GM12878 (cell line): ENCODE data around the gene PCIF1. TPM values are rescaled to one million over a fixed set of nuclear protein-coding genes. Genes with fewer than 3 reads are reported as not detected.

ENCODE experiments used
- ATAC-seq: fragments of 200-7000 bp; cut with Tn5 transposase; 3 replicates; pipeline ENCODE4 v1.9.1; 2020; ENCODE audit warnings: mild to moderate bottlenecking, moderate library complexity
- BruUV-seq: library from RNA; stranded (reverse); fragments of 400-500 nt; replicated peaks from 2 replicates; lab custom pipeline; 2021; lab: Mats Ljungman, UMichigan
- CTCF ChIA-PET: fragments of 300-600 bp; sonication (Branson Sonifier 250); formaldehyde crosslinking; extraction: SDS; loops from one replicate; lab custom pipeline; 2021; ENCODE audit warnings: inconsistent platforms; lab: Yijun Ruan, JAX
- POLR2A ChIA-PET: fragments of 350-600 bp; formaldehyde crosslinking; extraction: SDS; loops from one replicate; lab custom pipeline; 2021; ENCODE audit warnings: inconsistent platforms; lab: Charles Lee
- RAD21 ChIA-PET: fragments of 300-600 bp; sonication (Branson Sonifier 250); formaldehyde crosslinking; loops from one replicate; lab custom pipeline; 2023; ENCODE audit warnings: antibody characterized with exemption; ENCODE audit not compliant: unreplicated experiment; lab: Charles Lee
- SMC1A ChIA-PET: fragments of 300-600 bp; sonication (Branson Sonifier 250); formaldehyde crosslinking; loops from one replicate; lab custom pipeline; 2023; ENCODE audit not compliant: unreplicated experiment, uncharacterized antibody; lab: Charles Lee
- DNase-seq: peaks from one replicate; pipeline ENCODE4 v3.0.0-alpha.2; 2011; ENCODE audit warnings: low read depth, low spot score
- FAIRE-seq: peaks from 3 replicates; lab custom pipeline; 2011; peaks lifted over from hg19 to GRCh38; lab: Jason Lieb, UNC
- H2AFZ ChIP-seq: 2 replicates; pipeline ENCODE4 v1.6.0; 2011; ENCODE audit warnings: low read depth, low read length, control low read depth; ENCODE audit not compliant: control insufficient read depth
- H3K27ac ChIP-seq: 2 replicates; pipeline ENCODE4 v1.5.1; 2011; ENCODE audit warnings: control low read depth; ENCODE audit not compliant: control insufficient read depth, insufficient read depth
- H3K27me3 ChIP-seq, 2 experiments: replicated peaks in 1 of 2; 2 replicates each; pipeline versions ENCODE4 v1.6.0 to v1.6.1; 2011; ENCODE audit warnings: low read length in 1 of 2; ENCODE audit not compliant: control insufficient read depth in 2 of 2, insufficient read depth in 2 of 2
- H3K36me3 ChIP-seq, 2 experiments: 2 replicates each; pipeline ENCODE4 v1.5.1; 2011; ENCODE audit warnings: low read length in 1 of 2; ENCODE audit not compliant: control insufficient read depth in 2 of 2, insufficient read depth in 2 of 2
- H3K4me1 ChIP-seq: 2 replicates; pipeline ENCODE4 v1.6.1; 2011; ENCODE audit warnings: mild to moderate bottlenecking, low read length, moderate library complexity, mixed read lengths; ENCODE audit not compliant: control insufficient read depth, insufficient read depth
- H3K4me2 ChIP-seq: 2 replicates; pipeline ENCODE4 v1.6.0; 2011; ENCODE audit warnings: control low read depth; ENCODE audit not compliant: control insufficient read depth, insufficient read depth
- H3K4me3 ChIP-seq: fragments of 200-600 bp; sonication (generic); 2 replicates; pipeline ENCODE4 v1.5.1; 2016
- H3K79me2 ChIP-seq: 2 replicates; pipeline ENCODE4 v1.6.0; 2011; ENCODE audit warnings: low read length; ENCODE audit not compliant: control insufficient read depth, insufficient read depth
- H3K9ac ChIP-seq: 2 replicates; pipeline ENCODE4 v1.8.0; 2011; ENCODE audit warnings: low read length, control low read depth, mixed read lengths; ENCODE audit not compliant: control insufficient read depth, insufficient read depth
- H3K9me3 ChIP-seq: replicated peaks from 3 replicates; pipeline ENCODE4 v1.5.1; 2011; ENCODE audit warnings: mild to moderate bottlenecking, low read length; ENCODE audit not compliant: control insufficient read depth, insufficient read depth
- H4K20me1 ChIP-seq: 2 replicates; pipeline ENCODE4 v1.6.0; 2011; ENCODE audit not compliant: control insufficient read depth, insufficient read depth
- BACH1 ChIP-seq: fragments of 450-650 bp; IDR thresholded peaks from 2 replicates; pipeline ENCODE4 v1.6.1; 2017; ENCODE audit warnings: mild to moderate bottlenecking, borderline replicate concordance
- CBFB ChIP-seq: IDR thresholded peaks from 2 replicates; pipeline ENCODE4 v1.6.1; 2016; ENCODE audit warnings: antibody characterized with exemption, low read depth
- CHD1 ChIP-seq: IDR thresholded peaks from 2 replicates; pipeline ENCODE4 v1.6.1; 2012; ENCODE audit warnings: low read depth, low read length, improper control_type of control experiment
- CHD2 ChIP-seq: IDR thresholded peaks from 2 replicates; pipeline ENCODE4 v1.6.1; 2011; ENCODE audit warnings: low read depth, low read length, improper control_type of control experiment, borderline replicate concordance
- CHD4 ChIP-seq: fragments of 200-600 bp; sonication (generic); IDR thresholded peaks from 2 replicates; pipeline ENCODE4 v1.6.1; 2016; ENCODE audit warnings: mild to moderate bottlenecking
- E2F8 ChIP-seq: fragments of 450-650 bp; IDR thresholded peaks from 2 replicates; pipeline ENCODE4 v1.6.1; 2018; ENCODE audit warnings: mild to moderate bottlenecking, low read depth, moderate library complexity; ENCODE audit not compliant: partially characterized antibody
- FOS ChIP-seq: IDR thresholded peaks from 3 replicates; pipeline ENCODE4 v1.6.1; 2011; ENCODE audit warnings: borderline replicate concordance; ENCODE audit not compliant: insufficient read length; ENCODE audit errors: extremely low read depth
- FOXM1 ChIP-seq: IDR thresholded peaks from 2 replicates; pipeline ENCODE4 v1.6.1; 2012; ENCODE audit warnings: low read depth, mild to moderate bottlenecking, inconsistent platforms, low read length, moderate library complexity
- IKZF2 ChIP-seq, 2 experiments: fragments of 450-650 bp; IDR thresholded peaks; 2 replicates each; pipeline ENCODE4 v1.6.1; 2017; ENCODE audit warnings: mild to moderate bottlenecking in 2 of 2, moderate library complexity in 2 of 2
- MTA2 ChIP-seq: fragments of 450-650 bp; IDR thresholded peaks from 2 replicates; pipeline ENCODE4 v1.6.1; 2016; ENCODE audit warnings: low read depth, mild to moderate bottlenecking, moderate library complexity
- NFXL1 ChIP-seq: fragments of 450-650 bp; IDR thresholded peaks from 2 replicates; pipeline ENCODE4 v1.6.1; 2017; ENCODE audit warnings: antibody characterized with exemption, mild to moderate bottlenecking, borderline replicate concordance
- NFYA ChIP-seq: IDR thresholded peaks from 2 replicates; pipeline ENCODE4 v1.6.1; 2011; ENCODE audit warnings: low read depth, mild to moderate bottlenecking, low read length, improper control_type of control experiment, borderline replicate concordance
- NR2F1 ChIP-seq: fragments of 450-650 bp; conservative IDR thresholded peaks from 2 replicates; pipeline ENCODE4 v1.6.1; 2017; ENCODE audit warnings: mild to moderate bottlenecking
- RAD51 ChIP-seq: fragments of 450-650 bp; IDR thresholded peaks from 2 replicates; pipeline ENCODE4 v1.6.1; 2016; ENCODE audit warnings: moderate library complexity, mild to moderate bottlenecking, inconsistent platforms
- RCOR1 ChIP-seq: conservative IDR thresholded peaks from 2 replicates; pipeline ENCODE4 v1.6.1; 2012; ENCODE audit warnings: low read depth, low read length, improper control_type of control experiment
- SKIL ChIP-seq: fragments of 450-650 bp; IDR thresholded peaks from 2 replicates; pipeline ENCODE4 v1.6.1; 2017; ENCODE audit warnings: mild to moderate bottlenecking, low read depth, inconsistent platforms; ENCODE audit not compliant: poor library complexity, severe bottlenecking
- SMAD5 ChIP-seq: IDR thresholded peaks from 2 replicates; pipeline ENCODE4 v1.6.1; 2016; ENCODE audit warnings: antibody characterized with exemption, low read depth
- SMC3 ChIP-seq: IDR thresholded peaks from 2 replicates; pipeline ENCODE4 v1.6.1; 2011; ENCODE audit warnings: low read length, improper control_type of control experiment, borderline replicate concordance
- SREBF2 ChIP-seq: IDR thresholded peaks from 2 replicates; pipeline ENCODE4 v1.6.1; 2012; ENCODE audit warnings: mild to moderate bottlenecking, low read length
- TAF1 ChIP-seq: IDR thresholded peaks from 2 replicates; pipeline ENCODE4 v1.6.1; 2011; ENCODE audit warnings: mild to moderate bottlenecking, low read depth, low read length, borderline replicate concordance
- TCF3 ChIP-seq: IDR thresholded peaks from 2 replicates; pipeline ENCODE4 v1.6.1; 2012; ENCODE audit warnings: low read depth, mild to moderate bottlenecking, low read length, borderline replicate concordance; ENCODE audit not compliant: insufficient read depth
- ZNF217 ChIP-seq: fragments of 450-650 bp; IDR thresholded peaks from 2 replicates; pipeline ENCODE4 v1.6.1; 2017; ENCODE audit warnings: antibody characterized with exemption, mild to moderate bottlenecking
- WGBS: methylation state at CpG from one replicate; pipeline ENCODE4 v1.1.6; 2016; ENCODE audit warnings: low lambda C conversion rate; ENCODE audit not compliant: insufficient replicate concordance, insufficient coverage; ENCODE audit errors: missing lambda C conversion rate; 5-methylcytosine and 5-hydroxymethylcytosine counted together
- in situ Hi-C: fragments of 300-500 bp; cut with MboI; formaldehyde crosslinking; loops from 9 replicates; pipeline ENCODE4 v1.14.3; 2018; ENCODE audit warnings: mixed read lengths
- intact Hi-C: fragments of 100-400 bp; cut with micrococcal nuclease; formaldehyde crosslinking; loops from one replicate; pipeline ENCODE4 v1.14.2; 2022; ENCODE audit not compliant: unreplicated experiment
- polyA plus RNA-seq, 11 experiments: library from polyadenylated mRNA; depleted of rRNA in 4 of 11; unstranded in 6 of 11; stranded (reverse) in 5 of 11; fragments of >200 nt; fragmentation: Nextera tagmentation in 4 of 11; fragmentation: Illumina TruSeq in 1 of 11; extraction: Ambion mirVana in 4 of 11; extraction: Trizol in 1 of 11; gene quantifications; 1 replicate in 1 of 11; 2 replicates in 10 of 11; pipeline versions ENCODE4 v1.2.1 to v1.2.3, GENCODE V29; 2011 to 2016; ENCODE audit warnings: inconsistent platforms in 2 of 11, missing spikeins in 2 of 11, low read depth in 1 of 11
- total RNA-seq, 4 experiments: library from RNA; depleted of rRNA in 3 of 4; stranded (reverse); fragments of >200 nt in 3 of 4; fragmentation: Illumina TruSeq in 1 of 4; extraction: Trizol in 1 of 4; gene quantifications; 2 replicates each; pipeline versions ENCODE4 v1.2.1 to v1.2.3, GENCODE V29; 2013 to 2021

PCIF1 gene
- total and polyA plus RNA-seq, 10 of the 15 experiments (the other 5 are each of a cell fraction or from before 2014, with no cell fraction given), result 8.4 to 32.9 (median 17.6) TPM

- Histone ChIP-seq H3K4me3 (peak overlapping the region; percentile 81), H3K9me3 (no peaks in the 10 kb centered on the region; the same call in 2 of the 3 replicates), H3K79me2 (peaks cover 34% of the 10 kb centered on the region), H3K9ac (peak overlapping the region; percentile 92), H2AFZ (peak overlapping the region; percentile 85), H3K27me3 (no peaks in the 10 kb centered on the region), H3K4me1 (peaks cover 5% of the 10 kb centered on the region), H3K36me3 (peaks cover 5 to 15% of the 10 kb centered on the region in 2 experiments), H3K27ac (peak overlapping the region; percentile 97), H4K20me1 (no peaks in the 10 kb centered on the region), H3K4me2 (peak overlapping the region; percentile 83)
- intact Hi-C loops (loop anchor here (2.0 to 5.0 kb wide), 4 partner anchors 37 to 116 kb away; partner anchors contain the start of genes CTSA, NCOA5, NEURL2 and PCIF1), in situ Hi-C loops (no loop called here)
- DNase-seq (no peak), FAIRE-seq (no peak), ATAC-seq (peak; percentile 80)
- ChIA-PET RAD21 (interaction anchor here (1.0 to 4.1 kb wide), 12 partner anchors 11 to 467 kb away, joined by 3 to 26 read pairs (median 7); partner anchors contain the start of gene PCIF1), CTCF (interaction anchor here (1.1 to 12.1 kb wide), 18 partner anchors 12 to 378 kb away, joined by 3 to 151 read pairs (median 12); partner anchors contain the start of genes CTSA, MMP9, NEURL2 and PCIF1), POLR2A (interaction anchor here (0.6 to 3.5 kb wide), 8 partner anchors 11 to 148 kb away, joined by 3 to 50 read pairs (median 4); partner anchors contain the start of genes CTSA, NEURL2 and PCIF1), SMC1A (interaction anchor here (0.6 to 3.6 kb wide), 13 partner anchors 11 to 172 kb away, joined by 3 to 34 read pairs (median 6); partner anchors contain the start of genes CTSA, NEURL2 and PCIF1)
- BruUV-seq, result no TSS peak
- 1% methylated on average over 14 of the region's 14 CpGs for WGBS
- TF ChIP-seq NFYA (no peak), SKIL (peak; percentile 92), SREBF2 (no peak), E2F8 (peak; percentile 57), ZNF217 (peak; percentile 99), CHD2 (no peak), RCOR1 (0 out of 2 replicates have a peak, but pooled peaks have one; percentile 73), NR2F1 (no peak), NFXL1 (peak; percentile 64; the same call in 1 of the 2 replicates), BACH1 (0 out of 2 replicates have a peak, but pooled peaks have one; percentile 6), IKZF2 (IDR thresholded peaks at IDR 0.05) (peak; percentile 6 to 46; a peak in 3 of 4 replicates), CBFB (no peak), RAD51 (no peak), FOXM1 (0 out of 2 replicates have a peak, but pooled peaks have one; percentile 12), SMC3 (no peak), CHD4 (peak; percentile 93; the same call in 1 of the 2 replicates), TCF3 (no peak), CHD1 (no peak), MTA2 (peak; percentile 3; the same call in 1 of the 2 replicates), SMAD5 (peak; percentile 29; the same call in 1 of the 2 replicates), TAF1 (0 out of 2 replicates have a peak, but pooled peaks have one; percentile 40), FOS (no peak)
Observed at GRCh38 chr20:45971425-45971674, 36.9 kb downstream of the PCIF1 start.
